ENCODE results near the gene UBE2N.
"Not testable (repeated sequence)": the region's sequence is repeated elsewhere in the genome, so short reads cannot be mapped to it uniquely, and the experiment has no call there.

Gene UBE2N

GRCh38 chr12:93378998-93379325 is 62.8 kb downstream of the UBE2N start:
- Histone ChIP-seq H3K4me1 (ENCODE audit: low read length) (peaks cover 8% of the 10 kb centered on the region; the same call in 1 of the 2 replicates), H3K27me3 (replicated peaks; ENCODE audit: insufficient read depth, low read length) (no peaks in the 10 kb centered on the region), H3K9me3 (replicated peaks; ENCODE audit: insufficient read depth, low read length) (no peaks in the 10 kb centered on the region), H3K79me2 (ENCODE audit: low read length) (peaks cover 58% of the 10 kb centered on the region), H3K9me2 (replicated peaks; ENCODE audit: insufficient read depth, low read length) (no peaks in the 10 kb centered on the region), H3K4me2 (ENCODE audit: low read depth, low read length) (peak overlapping the region; percentile 89), H2AFZ (ENCODE audit: low read length) (peak overlapping the region; percentile 52), H3K9ac (ENCODE audit: low read length) (peak overlapping the region; percentile 86), H3F3A (ENCODE audit: insufficient read depth, low read length) (no peaks in the 10 kb centered on the region), H3K27ac (ENCODE audit: low read length) (peak overlapping the region; percentile 61; the same call in 1 of the 2 replicates), H4K20me1 (ENCODE audit: insufficient read depth, low read length) (peaks cover 8% of the 10 kb centered on the region; the same call in 1 of the 2 replicates), H3K4me3 (ENCODE audit: low read length) (peak overlapping the region; percentile 77), H3K36me3 (replicated peaks; ENCODE audit: insufficient read depth, low read length) (no peaks in the 10 kb centered on the region)
- DNase-seq = peak; percentile 18
- no peak for TF ChIP-seq EZH2 (optimal IDR thresholded peaks at IDR 0.05; ENCODE audit: low read depth, low read length)
- TF ChIP-seq EZH2phosphoT487 (IDR thresholded peaks at IDR 0.05; ENCODE audit: low read length) = no peak
- no peak for TF ChIP-seq CTCF (IDR thresholded peaks at IDR 0.05; ENCODE audit: low read length)

- peak overlapping the region; percentile 52 for H2AFZ ChIP-seq (ENCODE audit: low read length)
Observed at GRCh38 chr12:93378196-93378997, 63.4 kb downstream of the UBE2N start.

GRCh38 chr12:93377252-93378195 is 64.2 kb downstream of the UBE2N start, which contains the start of gene NUDT4:
Gene NUDT4 (plus strand): TSS chr12:93377925. CDS start chr12:93378323, 398 bp downstream.
- TF ChIP-seq CTCF (IDR thresholded peaks at IDR 0.05; ENCODE audit: low read length) (no peak), EZH2phosphoT487 (IDR thresholded peaks at IDR 0.05; ENCODE audit: low read length) (no peak), EZH2 (optimal IDR thresholded peaks at IDR 0.05; ENCODE audit: low read depth, low read length) (no peak)
- Histone ChIP-seq H3K4me2 (ENCODE audit: low read depth, low read length) (peak within 1 kb of the TSS; percentile 89), H3F3A (ENCODE audit: insufficient read depth, low read length) (no peaks in the 10 kb centered on the region), H3K79me2 (ENCODE audit: low read length) (peaks cover 43% of the 10 kb centered on the region), H3K4me3 (ENCODE audit: low read length) (peak within 1 kb of the TSS; percentile 77), H3K9me3 (replicated peaks; ENCODE audit: insufficient read depth, low read length) (no peaks in the 10 kb centered on the region), H3K27me3 (replicated peaks; ENCODE audit: insufficient read depth, low read length) (no peaks in the 10 kb centered on the region), H2AFZ (ENCODE audit: low read length) (peak within 1 kb of the TSS; percentile 70), H3K36me3 (replicated peaks; ENCODE audit: insufficient read depth, low read length) (no peaks in the 10 kb centered on the region), H3K4me1 (ENCODE audit: low read length) (peaks cover 8% of the 10 kb centered on the region; the same call in 1 of the 2 replicates), H3K9me2 (replicated peaks; ENCODE audit: insufficient read depth, low read length) (no peaks in the 10 kb centered on the region), H3K9ac (ENCODE audit: low read length) (peak within 1 kb of the TSS; percentile 86), H4K20me1 (ENCODE audit: insufficient read depth, low read length) (peaks cover 8% of the 10 kb centered on the region; the same call in 1 of the 2 replicates), H3K27ac (ENCODE audit: low read length) (peak within 1 kb of the TSS; percentile 61; the same call in 1 of the 2 replicates)
- peak; percentile 95 for DNase-seq

More at GRCh38 chr12:93378196-93378997, 63.4 kb downstream of the UBE2N start:
- peak; percentile 38 for DNase-seq
- Histone ChIP-seq H3K9ac (ENCODE audit: low read length) (peak overlapping the region; percentile 86), H3K79me2 (ENCODE audit: low read length) (peaks cover 52% of the 10 kb centered on the region), H3K4me3 (ENCODE audit: low read length) (peak overlapping the region; percentile 77), H3K4me2 (ENCODE audit: low read depth, low read length) (peak overlapping the region; percentile 89), H3K27ac (ENCODE audit: low read length) (peak overlapping the region; percentile 61; the same call in 1 of the 2 replicates)
- H3K9me2 ChIP-seq (replicated peaks; ENCODE audit: insufficient read depth, low read length); H3K36me3 ChIP-seq (replicated peaks; ENCODE audit: insufficient read depth, low read length); H3K4me1 ChIP-seq (ENCODE audit: low read length); H3K27me3 ChIP-seq (replicated peaks; ENCODE audit: insufficient read depth, low read length); H3K9me3 ChIP-seq (replicated peaks; ENCODE audit: insufficient read depth, low read length); H3F3A ChIP-seq (ENCODE audit: insufficient read depth, low read length); H4K20me1 ChIP-seq (ENCODE audit: insufficient read depth, low read length): not testable (repeated sequence)
